Right lobe of liver (tissue), 6 donors: ENCODE measurements around the gene GNB1. TPM values are rescaled to one million over a fixed set of nuclear protein-coding genes. Genes with fewer than 3 reads are reported as not detected.

Experiments
- ATAC-seq, 4 donors: fragments of 200-7000 bp; cut with Tn5 transposase; one replicate each; pipeline ENCODE4 v1.9.1; 2020; ENCODE audit warnings: mild to moderate bottlenecking in 4 of 4, moderate library complexity in 4 of 4
- DNase-seq, 3 donors: peaks; one replicate each; pipeline ENCODE4 v3.0.0-alpha.2; 2020
- H3K27ac ChIP-seq, 3 donors: fragments of 200-600 bp; one replicate each; pipeline ENCODE4 v1.8.0; 2022
- H3K27me3 ChIP-seq, 2 donors: fragments of 200-600 bp; one replicate each; pipeline ENCODE4 v1.8.0; 2022
- H3K36me3 ChIP-seq, 4 donors: fragments of 200-600 bp; sonication (generic) in 1 of 4; one replicate each; pipeline versions ENCODE4 v1.5.1 to v1.8.0; 2017 to 2022; ENCODE audit warnings: control low read depth in 1 of 4
- H3K4me1 ChIP-seq, 4 donors: fragments of 200-600 bp; sonication (generic) in 1 of 4; one replicate each; pipeline versions ENCODE4 v1.5.1 to v1.8.0; 2017 to 2022; ENCODE audit warnings: control low read depth in 1 of 4
- H3K4me3 ChIP-seq, 3 donors: fragments of 200-600 bp; one replicate each; pipeline ENCODE4 v1.8.0; 2022
- H3K9me3 ChIP-seq, 4 donors: fragments of 200-600 bp; sonication (generic) in 1 of 4; one replicate each; pipeline versions ENCODE4 v1.5.1 to v1.8.0; 2017 to 2022; ENCODE audit warnings: control low read depth in 1 of 4
- POLR2A ChIP-seq: fragments of 450-650 bp; IDR thresholded peaks from one replicate; pipeline ENCODE4 v1.6.1; 2017; ENCODE audit warnings: antibody characterized with exemption, mild to moderate bottlenecking
- WGBS: methylation state at CpG from one replicate; pipeline ENCODE4 v1.1.6; 2018; ENCODE audit warnings: low coverage, low lambda C conversion rate; ENCODE audit not compliant: insufficient coverage; ENCODE audit errors: missing lambda C conversion rate; 5-methylcytosine and 5-hydroxymethylcytosine counted together
- intact Hi-C, 2 donors: fragments of 100-400 bp; cut with DNase I; formaldehyde crosslinking; loops; one replicate each; pipeline versions ENCODE4 v1.11.2 to v1.14.1; 2022
- total RNA-seq, 6 experiments: library from RNA; depleted of rRNA in 2 of 6; stranded (reverse); fragments of >200 nt in 2 of 6; fragmentation: NEBNext Ultra II Directional in 3 of 6; extraction: Animal tissue kit (Norgen Biotek cat#: 25700) in 3 of 6; gene quantifications; one replicate each; pipeline versions ENCODE4 v1.1.0 to v1.2.4, GENCODE V29; 2016 to 2023
- TF ChIP-seq, protein P1 (sequence below), 4 donors: fragments of 200-600 bp in 3 of 4; fragments of 450-650 bp in 1 of 4; IDR thresholded peaks; one replicate each; pipeline versions ENCODE4 v1.5.1 to v1.8.0; 2016 to 2022; ENCODE audit warnings: antibody characterized with exemption in 4 of 4, mild to moderate bottlenecking in 2 of 4
- donor health status: DM: no; HTN: yes; CAD: no.
- donor health status: DM: no; HTN: no; CAD: no.
- donor health status: DM: no; HTN: no; CAD: no.
- donor health status: DM: no; HTN: yes; CAD: no.
- donor health status: DM: no; HTN: yes; CAD: no.

Gene GNB1
- total RNA-seq, 6 experiments from 2014 or later = 85.9 to 147 (median 104) TPM

DNA sequence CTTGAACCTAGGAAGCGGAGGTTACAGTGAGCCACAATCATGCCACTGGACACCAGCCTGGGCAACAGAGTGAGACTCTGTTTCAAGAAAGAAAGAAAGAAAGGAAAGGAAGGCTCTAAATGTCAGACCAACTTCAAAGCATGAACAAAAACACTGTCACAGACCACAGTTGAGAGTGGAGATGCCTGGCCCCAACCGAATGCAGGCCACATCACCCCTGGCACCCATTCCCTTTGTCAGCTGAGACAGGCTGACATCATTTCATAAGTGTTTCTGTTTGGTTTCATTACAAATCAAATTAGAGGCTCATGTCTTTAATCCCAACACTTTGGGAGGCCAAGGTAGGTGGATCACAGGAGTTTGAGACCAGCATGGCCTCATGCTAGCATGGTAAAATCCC lies 84.0 kb downstream of the GNB1 start:
- 75% methylated on average over 1 of the region's 2 CpGs for WGBS
- DNase-seq (no peak), ATAC-seq (no peak)
- TF ChIP-seq, protein P1, sequence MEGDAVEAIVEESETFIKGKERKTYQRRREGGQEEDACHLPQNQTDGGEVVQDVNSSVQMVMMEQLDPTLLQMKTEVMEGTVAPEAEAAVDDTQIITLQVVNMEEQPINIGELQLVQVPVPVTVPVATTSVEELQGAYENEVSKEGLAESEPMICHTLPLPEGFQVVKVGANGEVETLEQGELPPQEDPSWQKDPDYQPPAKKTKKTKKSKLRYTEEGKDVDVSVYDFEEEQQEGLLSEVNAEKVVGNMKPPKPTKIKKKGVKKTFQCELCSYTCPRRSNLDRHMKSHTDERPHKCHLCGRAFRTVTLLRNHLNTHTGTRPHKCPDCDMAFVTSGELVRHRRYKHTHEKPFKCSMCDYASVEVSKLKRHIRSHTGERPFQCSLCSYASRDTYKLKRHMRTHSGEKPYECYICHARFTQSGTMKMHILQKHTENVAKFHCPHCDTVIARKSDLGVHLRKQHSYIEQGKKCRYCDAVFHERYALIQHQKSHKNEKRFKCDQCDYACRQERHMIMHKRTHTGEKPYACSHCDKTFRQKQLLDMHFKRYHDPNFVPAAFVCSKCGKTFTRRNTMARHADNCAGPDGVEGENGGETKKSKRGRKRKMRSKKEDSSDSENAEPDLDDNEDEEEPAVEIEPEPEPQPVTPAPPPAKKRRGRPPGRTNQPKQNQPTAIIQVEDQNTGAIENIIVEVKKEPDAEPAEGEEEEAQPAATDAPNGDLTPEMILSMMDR (IDR thresholded peaks at IDR 0.05) = no peak
- TF ChIP-seq POLR2A = no peak
- Histone ChIP-seq H3K9me3 (no peaks in the 10 kb centered on the region), H3K36me3 (peaks cover 0 to 56% (median 29%) of the 10 kb centered on the region in 4 donors), H3K4me3 (no peak overlapping the region), H3K27ac (no peak overlapping the region), H3K27me3 (no peaks in the 10 kb centered on the region), H3K4me1 (no peaks in the 10 kb centered on the region)
- intact Hi-C loops = no loop called here

DNA sequence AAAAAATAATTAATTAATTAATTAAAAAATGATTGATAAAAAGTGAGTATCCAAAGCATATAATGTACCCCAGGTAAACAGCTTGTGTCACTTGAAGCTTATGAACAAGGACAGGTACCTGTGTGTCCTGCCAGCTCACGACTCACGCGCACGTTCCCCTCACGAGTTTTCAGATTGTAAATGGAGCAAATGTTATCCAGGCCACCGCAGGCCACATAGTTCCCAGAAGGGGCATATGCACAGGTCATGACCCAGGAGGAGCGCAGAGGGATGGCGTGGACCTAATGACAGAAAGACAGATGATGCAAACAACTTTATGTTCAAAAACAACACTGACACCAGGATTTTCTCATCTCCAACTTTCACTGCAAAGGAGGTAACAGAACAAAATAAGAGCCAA lies 86.6 kb downstream of the GNB1 start:
- intact Hi-C loops = no loop called here
- Histone ChIP-seq H3K4me3 (no peak overlapping the region), H3K4me1 (no peaks in the 10 kb centered on the region), H3K36me3 (peaks cover 0 to 59% (median 33%) of the 10 kb centered on the region in 4 donors), H3K27me3 (no peaks in the 10 kb centered on the region), H3K9me3 (no peaks in the 10 kb centered on the region), H3K27ac (no peak overlapping the region)
- ATAC-seq (no peak), DNase-seq (no peak)
- TF ChIP-seq POLR2A = no peak
- TF ChIP-seq, protein P1 (IDR thresholded peaks at IDR 0.05) = no peak
- 95% methylated on average over 5 of the region's 8 CpGs for WGBS

DNA sequence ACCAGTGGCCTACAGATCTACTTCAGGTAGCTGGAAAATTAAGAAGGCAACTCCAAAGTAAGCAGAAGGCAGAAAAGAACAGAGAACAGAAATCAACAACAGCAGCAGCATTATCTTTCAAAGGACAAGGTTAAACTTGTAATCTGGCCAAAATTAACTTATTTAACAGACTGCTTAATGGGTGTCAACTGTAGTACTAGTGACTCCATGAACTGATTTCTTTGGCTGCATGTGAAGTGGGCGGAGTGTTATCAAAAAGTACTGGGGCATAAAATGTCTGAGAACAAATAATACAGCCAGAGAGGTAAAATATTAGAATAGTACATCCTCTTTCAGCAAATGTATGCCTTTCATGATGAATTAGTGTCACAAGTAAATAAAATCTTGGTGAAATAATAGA lies 88.0 kb downstream of the GNB1 start:
- Histone ChIP-seq H3K36me3 (peaks cover 0 to 68% (median 33%) of the 10 kb centered on the region in 4 donors), H3K4me1 (no peaks in the 10 kb centered on the region), H3K27me3 (no peaks in the 10 kb centered on the region), H3K4me3 (no peak overlapping the region), H3K9me3 (no peaks in the 10 kb centered on the region), H3K27ac (no peak overlapping the region)
- no peak for ATAC-seq
- WGBS = 100% methylated on average over 1 of the region's 1 CpG
- no peak for DNase-seq
- intact Hi-C loops = no loop called here
- no peak for TF ChIP-seq POLR2A
- TF ChIP-seq, protein P1 (IDR thresholded peaks at IDR 0.05) = no peak

DNA sequence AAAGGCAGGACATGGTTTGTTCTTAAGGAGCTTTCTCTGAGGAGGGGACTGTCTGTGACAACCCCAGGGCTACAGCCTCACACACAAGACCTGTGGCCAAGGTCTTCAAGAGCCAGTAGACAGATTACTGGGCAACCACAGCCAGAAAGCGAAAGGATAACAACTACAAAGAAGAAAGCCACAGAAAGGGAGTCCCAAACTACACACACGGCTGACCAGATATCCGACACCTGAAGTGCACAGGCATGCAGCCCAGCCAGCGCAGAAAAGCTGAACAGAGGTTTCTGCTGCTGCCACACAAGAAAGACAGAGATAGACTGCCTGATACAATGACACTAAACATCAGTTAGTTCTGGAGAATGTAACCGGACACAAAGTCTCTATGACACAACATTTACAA lies 91.2 kb downstream of the GNB1 start:
- WGBS = 91% methylated on average over 5 of the region's 5 CpGs
- DNase-seq (no peak), ATAC-seq (no peak)
- intact Hi-C loops = loop anchor here in 1 of 2 donors (10.0 kb wide), 1 partner anchor 105 kb away; no protein-coding TSS in a partner anchor
- Histone ChIP-seq H3K27ac (no peak overlapping the region), H3K4me1 (no peaks in the 10 kb centered on the region), H3K36me3 (peaks cover 0 to 68% (median 26%) of the 10 kb centered on the region in 4 donors), H3K27me3 (no peaks in the 10 kb centered on the region), H3K9me3 (no peaks in the 10 kb centered on the region), H3K4me3 (no peak overlapping the region)
- TF ChIP-seq, protein P1 (IDR thresholded peaks at IDR 0.05) = no peak
- TF ChIP-seq POLR2A = no peak
